Measurements from ENCODE around the gene KRT79. TPM values are rescaled to one million over a fixed set of nuclear protein-coding genes. Genes with fewer than 3 reads are reported as not detected.

The KRT79 gene
- total and polyA plus RNA-seq, 2 of the 8 experiments (the other 6 are each of a cell fraction or from before 2014, with no cell fraction given): not detected

DNA sequence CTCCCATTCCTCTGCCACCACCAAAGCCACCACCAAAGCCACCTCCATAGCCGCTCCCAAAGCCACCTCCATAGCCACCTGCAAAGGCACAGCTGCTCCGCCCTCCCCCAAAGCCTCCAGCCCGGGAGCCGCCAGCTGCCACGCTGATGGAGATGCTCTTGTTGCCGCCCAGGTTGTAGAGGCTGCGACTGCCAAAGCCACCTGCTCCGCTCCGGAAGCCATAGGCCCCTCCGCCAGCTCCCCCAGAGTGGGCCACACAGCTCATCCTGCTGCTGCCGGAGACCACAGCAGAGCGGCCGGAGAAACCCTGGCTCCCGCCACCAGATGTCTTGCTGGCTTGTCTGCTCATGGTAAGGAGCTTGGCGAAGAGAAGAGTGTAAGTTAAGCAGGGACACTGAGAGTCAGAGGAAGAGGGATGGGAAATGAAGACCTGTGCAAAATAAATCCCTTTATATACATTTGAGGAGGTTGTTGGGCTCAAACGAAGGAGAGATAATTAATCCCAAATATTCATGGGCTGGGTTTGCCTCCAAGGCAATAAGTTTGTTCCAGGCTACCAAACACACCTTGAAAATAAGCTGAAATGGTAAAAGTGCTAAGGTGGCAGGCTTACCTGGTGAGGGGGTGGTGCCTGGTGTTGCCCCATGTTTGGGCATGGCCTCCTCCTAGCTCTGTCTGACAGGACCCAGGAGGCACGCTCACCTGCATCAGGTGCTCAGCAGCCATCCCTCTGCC, 38.2 kb downstream of the KRT79 start, which contains the start of gene KRT3:
TSS of gene KRT3 (minus strand) at position 424 of the 735 bp plus-strand sequence. CDS start at position 349, 75 bp downstream.
- Histone ChIP-seq H3K23me2 (ENCODE audit: low read depth, low read length) (no peaks in the 10 kb centered on the region), H4K20me1 (replicated peaks in 1 of 2; ENCODE audit: control insufficient read depth in 1 of 2, insufficient read depth in 2 of 2, low read length in 2 of 2) (no peaks in the 10 kb centered on the region), H3K4ac (replicated peaks; ENCODE audit: insufficient read length, low read depth, low read length) (no peak within 1 kb of the TSS), H3K9ac (replicated peaks in 1 of 4; ENCODE audit: extremely low read depth in 1 of 4, low read depth in 3 of 4, low read length in 3 of 4) (no peak within 1 kb of the TSS), H2BK120ac (replicated peaks; ENCODE audit: low read depth, low read length) (no peak within 1 kb of the TSS), H3K27me3 (replicated peaks in 1 of 4; ENCODE audit: control insufficient read depth in 3 of 4, extremely low read depth in 1 of 4, insufficient read depth in 3 of 4, low read length in 3 of 4) (no peaks in the 10 kb centered on the region), H2BK15ac (ENCODE audit: low read length) (no peak within 1 kb of the TSS), H2AFZ (ENCODE audit: low read length) (no peak within 1 kb of the TSS), H3K79me2 (ENCODE audit: control insufficient read depth in 1 of 2, insufficient read depth in 2 of 2, low read length in 2 of 2) (no peaks in the 10 kb centered on the region), H3K18ac (ENCODE audit: extremely low read depth, low read length) (no peak within 1 kb of the TSS), H2BK12ac (ENCODE audit: low read depth, low read length) (no peak within 1 kb of the TSS), H4K5ac (ENCODE audit: insufficient read length, low read depth, low read length) (no peak within 1 kb of the TSS), H2BK20ac (ENCODE audit: low read length) (no peak within 1 kb of the TSS), H3K4me2 (ENCODE audit: insufficient read depth in 1 of 2, low read depth in 2 of 2, low read length in 2 of 2) (no peak within 1 kb of the TSS), H3K27ac (ENCODE audit: low read depth, low read length) (no peak within 1 kb of the TSS), H3K36me3 (ENCODE audit: control insufficient read depth in 2 of 4, insufficient read depth in 4 of 4, low read length in 3 of 4) (no peaks in the 10 kb centered on the region), H3K14ac (ENCODE audit: insufficient read length) (no peak within 1 kb of the TSS), H4K8ac (ENCODE audit: extremely low read depth, insufficient read depth, low read length) (no peak within 1 kb of the TSS), H3K56ac (replicated peaks; ENCODE audit: insufficient read length, low read depth, low read length) (no peak within 1 kb of the TSS), H3K9me3 (ENCODE audit: insufficient read depth in 2 of 2, low read depth in 1 of 2, low read length in 1 of 2) (no peaks in the 10 kb centered on the region; a peak in 1 of 4 replicates), H2AK5ac (ENCODE audit: low read depth, low read length) (no peak within 1 kb of the TSS), H3K23ac (ENCODE audit: insufficient read length) (no peak within 1 kb of the TSS), H3K4me1 (replicated peaks in 1 of 4; ENCODE audit: control insufficient read depth in 3 of 4, insufficient read depth in 4 of 4, low read length in 3 of 4) (peaks cover 0 to 9% (median 2%) of the 10 kb centered on the region in 4 experiments; a peak in 3 of 7 replicates), H3K4me3 (ENCODE audit: extremely low read depth in 1 of 4, insufficient read depth in 2 of 4, low read depth in 3 of 4, low read length in 4 of 4) (no peak within 1 kb of the TSS), H3K79me1 (ENCODE audit: low read depth, low read length) (no peaks in the 10 kb centered on the region), H4K91ac (replicated peaks; ENCODE audit: insufficient read length, low read length) (no peak within 1 kb of the TSS), H2BK5ac (ENCODE audit: low read depth, low read length) (no peak within 1 kb of the TSS)
- 95% methylated on average over 14 of the region's 17 CpGs; no CpG with 5 or more reads in 1 of the 2 experiments for WGBS, 2 experiments (ENCODE audit: extremely low coverage in 1 of 2, insufficient coverage in 1 of 2, insufficient read length in 1 of 2, insufficient replicate concordance in 2 of 2, low coverage in 1 of 2, low lambda C conversion rate in 2 of 2, missing lambda C conversion rate in 1 of 2)
- ChIA-PET POLR2A (ENCODE audit: partially characterized antibody) (interaction anchor here (1.2 kb wide), 1 partner anchor 32 kb away, joined by 3 read pairs; no protein-coding TSS in a partner anchor), CTCF (ENCODE audit: partially characterized antibody) (interaction anchor here (0.9 to 2.1 kb wide), 9 partner anchors 27 to 400 kb away, joined by 3 to 7 read pairs (median 3); partner anchors contain the start of gene KRT79)
- DNase-seq (ENCODE audit: low read depth in 1 of 2, low spot score in 2 of 2) (no peak), FAIRE-seq (no peak)
- TF ChIP-seq RNF2 (IDR thresholded peaks at IDR 0.05; ENCODE audit: borderline replicate concordance, low read depth, low read length, missing control alignments, poor library complexity, severe bottlenecking) (no peak), BACH1 (IDR thresholded peaks at IDR 0.05; ENCODE audit: low read length) (no peak), RFX5 (IDR thresholded peaks at IDR 0.05; ENCODE audit: borderline replicate concordance, low read depth, low read length) (no peak), NRF1 (IDR thresholded peaks at IDR 0.05; ENCODE audit: low read depth, low read length) (no peak)

All from H1 (cell line).